Fibroblast of pulmonary artery (primary cell): ENCODE data around the gene HIGD1C.

Experiments used
- DNase-seq: peaks from one replicate; pipeline ENCODE4 v3.0.0-alpha.2; 2010; ENCODE audit warnings: low read depth
- H3K4me3 ChIP-seq: replicated peaks from 2 replicates; pipeline ENCODE4 v1.5.1; 2011; ENCODE audit warnings: low read depth, mild to moderate bottlenecking, control low read depth, low read length, moderate library complexity
- CTCF ChIP-seq: IDR thresholded peaks from 2 replicates; pipeline ENCODE4 v1.5.1; 2011; ENCODE audit warnings: mild to moderate bottlenecking, control low read depth, low read length, inconsistent platforms; ENCODE audit errors: missing control alignments

HIGD1C gene

GRCh38 chr12:50964432-50964831, 12.1 kb downstream of the HIGD1C start:
- no peak overlapping the region for H3K4me3 ChIP-seq
- TF ChIP-seq CTCF: no peak
- DNase-seq: no peak

DNA sequence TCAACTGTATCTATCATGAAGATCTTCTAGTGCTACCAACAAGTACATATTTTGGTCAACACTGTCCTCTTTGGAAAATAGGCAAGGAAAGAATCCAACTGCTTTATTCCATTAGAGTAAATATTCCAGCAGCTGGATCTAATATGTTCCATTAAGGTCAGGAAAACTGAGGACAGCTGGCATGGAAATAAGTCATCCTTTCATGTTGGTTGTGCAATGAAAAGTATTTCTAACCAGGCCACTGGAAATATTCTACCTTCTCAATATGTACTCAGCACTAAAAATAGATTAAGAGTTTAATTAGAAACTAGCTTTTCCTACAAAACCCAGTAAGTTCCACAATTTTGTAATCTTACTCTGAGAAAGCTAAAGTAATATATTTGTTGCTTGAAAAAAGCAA, 19.6 kb downstream of the HIGD1C start:
- peak; percentile 45 for DNase-seq
- H3K4me3 ChIP-seq: no peak overlapping the region
- no peak for TF ChIP-seq CTCF

DNA sequence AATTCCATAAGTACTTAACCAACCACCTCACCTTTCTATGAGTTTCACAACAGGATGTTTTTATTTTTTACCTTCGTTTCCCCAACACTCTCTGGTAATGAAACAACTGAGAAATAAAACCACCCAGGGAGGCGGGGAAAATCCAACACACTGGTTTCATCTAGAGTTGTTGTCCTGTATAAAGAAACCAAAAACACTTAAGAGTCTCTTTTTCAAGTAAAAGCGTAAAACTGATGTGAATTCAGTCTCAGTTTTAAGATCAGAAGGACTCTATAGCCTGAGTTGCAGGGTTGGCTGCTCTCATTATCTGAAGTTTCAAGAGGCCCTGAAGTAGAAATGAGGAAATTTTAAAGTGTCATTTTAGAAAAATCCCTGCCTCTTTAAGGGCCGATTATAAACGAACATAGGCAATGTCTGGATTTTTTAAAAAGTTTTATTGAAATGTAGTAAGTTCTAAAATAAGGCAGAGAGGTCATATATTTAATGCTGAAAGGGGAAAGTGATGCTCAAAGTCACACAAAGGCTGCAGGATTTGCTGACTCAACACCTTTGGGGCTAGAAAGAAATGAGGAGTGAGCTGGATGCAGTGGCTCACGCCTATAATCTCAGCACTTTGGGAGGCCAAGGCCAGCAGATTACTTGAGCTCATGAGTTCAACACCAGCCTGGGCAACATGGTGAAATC, 27.2 kb downstream of the HIGD1C start:
- no peak for TF ChIP-seq CTCF
- no peak for DNase-seq
- no peak overlapping the region for H3K4me3 ChIP-seq

DNA sequence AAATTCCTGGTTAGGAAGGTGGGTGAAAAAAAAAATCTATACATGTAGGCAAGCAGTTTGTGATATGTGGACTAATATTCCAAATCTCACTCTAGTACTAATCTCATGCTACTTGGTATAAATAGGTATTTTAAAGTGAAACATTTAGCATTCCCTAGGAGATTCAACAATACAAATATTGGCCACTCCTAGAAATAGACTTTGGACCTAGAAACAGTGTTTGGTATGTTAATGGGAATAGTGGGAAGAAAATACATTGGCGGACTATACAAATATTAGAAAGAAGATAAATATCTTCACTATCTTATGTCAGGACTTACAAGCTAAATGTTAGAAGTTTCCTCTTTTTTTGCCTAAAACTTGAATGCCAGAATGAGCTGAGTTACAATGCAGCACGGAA, 28.2 kb downstream of the HIGD1C start:
- TF ChIP-seq CTCF: no peak
- no peak for DNase-seq
- no peak overlapping the region for H3K4me3 ChIP-seq

GRCh38 chr12:50981319-50982239, 29.2 kb downstream of the HIGD1C start:
- TF ChIP-seq CTCF: no peak
- no peak overlapping the region for H3K4me3 ChIP-seq
- no peak for DNase-seq

DNA sequence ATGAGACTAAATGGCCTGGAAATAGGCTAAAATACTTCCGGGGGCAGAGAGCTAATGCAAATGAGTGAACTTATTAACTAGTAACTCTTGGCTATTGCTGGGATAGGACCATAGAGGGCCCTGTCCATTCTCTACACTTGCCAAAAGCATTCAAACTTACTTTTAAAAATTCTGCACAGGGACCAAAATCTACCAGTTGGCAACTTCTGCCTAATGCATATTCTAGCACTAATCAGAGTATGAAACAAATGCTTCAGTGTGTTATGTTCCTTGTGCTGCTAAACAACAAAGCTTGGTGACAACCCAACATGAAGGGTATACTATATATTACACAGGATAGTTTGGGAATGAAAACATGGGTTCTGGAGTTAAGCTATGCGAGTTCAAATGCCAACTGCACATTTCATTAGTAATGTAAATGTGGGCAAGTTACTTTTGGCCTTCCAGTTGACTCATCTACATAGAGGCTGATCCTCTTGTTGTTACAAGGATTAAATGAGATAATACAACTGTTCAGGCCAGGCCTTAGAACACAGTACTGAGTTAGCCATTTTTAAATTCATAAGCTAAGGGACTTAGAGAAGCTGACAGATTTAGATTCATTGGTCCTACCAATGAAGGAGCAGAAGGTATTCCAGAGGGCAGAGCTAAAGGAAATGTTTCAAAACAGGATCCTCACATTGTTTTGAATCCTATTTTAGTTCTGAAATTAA, 32.4 kb downstream of the HIGD1C start:
- TF ChIP-seq CTCF: no peak
- no peak overlapping the region for H3K4me3 ChIP-seq
- DNase-seq: no peak
